IMR-90 (cell line): Measurements from ENCODE around the gene ZNF716. TPM values are rescaled to one million over a fixed set of nuclear protein-coding genes. Genes with fewer than 3 reads are reported as not detected.

Experiments
- ATAC-seq: fragments of 200-7000 bp; cut with Tn5 transposase; 2 replicates; pipeline ENCODE4 v1.9.1; 2020; ENCODE audit warnings: low read depth, mild to moderate bottlenecking, moderate library complexity
- BruUV-seq: library from RNA; stranded (reverse); fragments of 400-500 nt; replicated peaks from 2 replicates; lab custom pipeline; 2021; lab: Mats Ljungman, UMichigan
- CTCF ChIA-PET: fragments of 300-600 bp; formaldehyde crosslinking; extraction: SDS; loops from one replicate; lab custom pipeline; 2021; ENCODE audit warnings: antibody characterized with exemption; lab: Yijun Ruan, JAX
- POLR2A ChIA-PET: fragments of 300-600 bp; sonication (Branson Sonifier 250); formaldehyde crosslinking; loops from one replicate; lab custom pipeline; 2022; ENCODE audit warnings: antibody characterized with exemption; ENCODE audit not compliant: unreplicated experiment; lab: Charles Lee
- DNase-seq: peaks from one replicate; pipeline ENCODE4 v3.0.0; 2013
- H2AFZ ChIP-seq: replicated peaks from 2 replicates; pipeline ENCODE3; 2013; ENCODE audit warnings: low read length, mild to moderate bottlenecking; ENCODE audit not compliant: poor library complexity
- H2AK5ac ChIP-seq: 2 replicates; pipeline ENCODE4 v1.6.1; 2013; ENCODE audit warnings: low read depth, low read length, inconsistent platforms
- H2AK9ac ChIP-seq: replicated peaks from 2 replicates; pipeline ENCODE3; 2013; ENCODE audit warnings: mild to moderate bottlenecking, low read depth, low read length, moderate library complexity; ENCODE audit not compliant: poor library complexity
- H2BK120ac ChIP-seq: 2 replicates; pipeline ENCODE4 v1.6.1; 2013; ENCODE audit warnings: low read depth, low read length, inconsistent platforms
- H2BK15ac ChIP-seq: 3 replicates; pipeline ENCODE4 v1.6.1; 2013; ENCODE audit warnings: low read depth, low read length, inconsistent platforms
- H2BK20ac ChIP-seq: 2 replicates; pipeline ENCODE4 v1.6.1; 2013; ENCODE audit warnings: low read depth, mild to moderate bottlenecking, inconsistent platforms, low read length, moderate library complexity
- H2BK5ac ChIP-seq: 2 replicates; pipeline ENCODE4 v1.6.1; 2013; ENCODE audit warnings: mild to moderate bottlenecking, low read depth, low read length, inconsistent platforms; ENCODE audit not compliant: poor library complexity, severe bottlenecking
- H3K14ac ChIP-seq: replicated peaks from 2 replicates; pipeline ENCODE4 v1.6.1; 2013; ENCODE audit warnings: low read depth, low read length, inconsistent platforms
- H3K18ac ChIP-seq: 2 replicates; pipeline ENCODE4 v1.6.1; 2013; ENCODE audit warnings: low read depth, low read length, control low read depth
- H3K23ac ChIP-seq: 2 replicates; pipeline ENCODE4 v1.6.1; 2013; ENCODE audit warnings: low read depth, low read length, inconsistent platforms
- H3K27ac ChIP-seq: 2 replicates; pipeline ENCODE4 v1.5.1; 2013; ENCODE audit warnings: mild to moderate bottlenecking, control low read depth, low read length; ENCODE audit not compliant: insufficient read depth
- H3K27me3 ChIP-seq: 2 replicates; pipeline ENCODE4 v1.6.1; 2013; ENCODE audit warnings: low read length; ENCODE audit not compliant: control insufficient read depth, insufficient read depth
- H3K36me3 ChIP-seq: 2 replicates; pipeline ENCODE4 v1.6.1; 2013; ENCODE audit warnings: low read length, mixed read lengths; ENCODE audit not compliant: control insufficient read depth, insufficient read depth
- H3K4ac ChIP-seq: 2 replicates; pipeline ENCODE4 v1.6.1; 2013; ENCODE audit warnings: low read depth, low read length, inconsistent platforms
- H3K4me1 ChIP-seq: 2 replicates; pipeline ENCODE4 v1.6.1; 2013; ENCODE audit warnings: low read length, mixed read lengths; ENCODE audit not compliant: control insufficient read depth, insufficient read depth
- H3K4me2 ChIP-seq: 2 replicates; pipeline ENCODE4 v1.6.1; 2013; ENCODE audit warnings: low read depth, mild to moderate bottlenecking, control low read depth, low read length, moderate library complexity
- H3K4me3 ChIP-seq: 2 replicates; pipeline ENCODE4 v1.5.1; 2013; ENCODE audit warnings: low read depth, mild to moderate bottlenecking, control low read depth, low read length, moderate library complexity; ENCODE audit not compliant: insufficient read depth
- H3K56ac ChIP-seq: 2 replicates; pipeline ENCODE4 v1.6.1; 2013; ENCODE audit warnings: low read length, inconsistent platforms; ENCODE audit not compliant: insufficient read depth; ENCODE audit errors: extremely low read depth
- H3K79me1 ChIP-seq, 2 experiments: 2 replicates each; pipeline ENCODE4 v1.6.1; 2013; ENCODE audit warnings: low read length in 2 of 2, inconsistent platforms in 1 of 2, low read depth in 1 of 2
- H3K9ac ChIP-seq: 2 replicates; pipeline ENCODE4 v1.6.1; 2013; ENCODE audit warnings: low read depth, low read length, control low read depth
- H3K9me1 ChIP-seq: 2 replicates; pipeline ENCODE4 v1.6.1; 2013; ENCODE audit warnings: low read length, inconsistent platforms; ENCODE audit not compliant: insufficient read depth
- H3K9me3 ChIP-seq: 2 replicates; pipeline ENCODE4 v1.6.1; 2013; ENCODE audit warnings: low read length; ENCODE audit not compliant: control insufficient read depth, insufficient read depth
- H4K20me1 ChIP-seq: 2 replicates; pipeline ENCODE4 v1.6.1; 2013; ENCODE audit warnings: low read length, inconsistent platforms; ENCODE audit not compliant: insufficient read depth
- H4K5ac ChIP-seq: 2 replicates; pipeline ENCODE4 v1.6.1; 2013; ENCODE audit warnings: mild to moderate bottlenecking, low read depth, low read length, control low read depth
- H4K8ac ChIP-seq, 2 experiments: 2 replicates each; pipeline ENCODE4 v1.6.1; 2013; ENCODE audit warnings: low read depth in 2 of 2, low read length in 2 of 2, control low read depth in 1 of 2, inconsistent platforms in 1 of 2
- H4K91ac ChIP-seq: 2 replicates; pipeline ENCODE4 v1.6.1; 2013; ENCODE audit warnings: low read depth, low read length, inconsistent platforms; ENCODE audit not compliant: insufficient read depth
- BHLHE40 ChIP-seq: fragments of 150-350 bp; IDR thresholded peaks from 2 replicates; pipeline ENCODE4 v1.6.1; 2016; ENCODE audit warnings: mild to moderate bottlenecking, low read depth, low read length
- CEBPB ChIP-seq: IDR thresholded peaks from 2 replicates; pipeline ENCODE4 v1.6.1; 2012; ENCODE audit warnings: low read depth, low read length, improper control_type of control experiment
- CHD1 ChIP-seq: IDR thresholded peaks from 2 replicates; pipeline ENCODE4 v1.6.1; 2012; ENCODE audit warnings: low read depth, low read length, improper control_type of control experiment
- FOS ChIP-seq: fragments of 150-350 bp; IDR thresholded peaks from 2 replicates; pipeline ENCODE4 v1.6.1; 2016; ENCODE audit warnings: low read depth, low read length
- MAFK ChIP-seq: IDR thresholded peaks from 2 replicates; pipeline ENCODE4 v1.6.1; 2012; ENCODE audit warnings: low read depth, low read length, improper control_type of control experiment
- MAZ ChIP-seq: IDR thresholded peaks from 2 replicates; pipeline ENCODE4 v1.6.1; 2012; ENCODE audit warnings: low read depth, mild to moderate bottlenecking, low read length, improper control_type of control experiment, moderate library complexity, borderline replicate concordance
- MXI1 ChIP-seq: IDR thresholded peaks from 2 replicates; pipeline ENCODE4 v1.6.1; 2012; ENCODE audit warnings: low read depth, mild to moderate bottlenecking, low read length, moderate library complexity, borderline replicate concordance
- NFE2L2 ChIP-seq: fragments of 150-350 bp; IDR thresholded peaks from 2 replicates; pipeline ENCODE4 v1.6.1; 2016; ENCODE audit warnings: low read depth, mild to moderate bottlenecking, low read length
- RAD21 ChIP-seq: IDR thresholded peaks from 2 replicates; pipeline ENCODE4 v1.6.1; 2012; ENCODE audit warnings: low read length, improper control_type of control experiment
- RCOR1 ChIP-seq: IDR thresholded peaks from 2 replicates; pipeline ENCODE4 v1.6.1; 2012; ENCODE audit warnings: mild to moderate bottlenecking, low read length, improper control_type of control experiment; ENCODE audit not compliant: insufficient replicate concordance
- RFX5 ChIP-seq: IDR thresholded peaks from 2 replicates; pipeline ENCODE4 v1.8.0; 2012; ENCODE audit warnings: low read depth, mild to moderate bottlenecking, low read length, moderate library complexity
- SMC3 ChIP-seq: fragments of 150-350 bp; IDR thresholded peaks from 2 replicates; pipeline ENCODE4 v1.6.1; 2016; ENCODE audit warnings: low read depth, mild to moderate bottlenecking, antibody characterized with exemption, low read length, moderate library complexity
- WGBS, 2 experiments: methylation state at CpG; one replicate each; pipeline versions ENCODE4 v1.1.5 to v1.1.7; 2013; ENCODE audit warnings: missing lambda C conversion rate in 2 of 2; ENCODE audit not compliant: insufficient read length in 1 of 2; ENCODE audit errors: extremely low coverage in 2 of 2; 5-methylcytosine and 5-hydroxymethylcytosine counted together
- dilution Hi-C: fragments of 300-500 bp; cut with HindIII; formaldehyde crosslinking; loops from one replicate; pipeline ENCODE4 v1.14.3; 2018; ENCODE audit warnings: low sequenced_read_pairs; ENCODE audit not compliant: unreplicated experiment
- in situ Hi-C: fragments of 300-500 bp; cut with MboI; formaldehyde crosslinking; loops from 3 replicates; pipeline ENCODE4 v1.14.3; 2019; ENCODE audit warnings: low sequenced_read_pairs, inconsistent platforms, mixed read lengths
- intact Hi-C: fragments of 100-400 bp; cut with micrococcal nuclease; formaldehyde crosslinking; loops from 2 replicates; pipeline ENCODE4 v1.10.0; 2022
- polyA plus RNA-seq, 3 experiments: library from polyadenylated mRNA; depleted of rRNA; stranded (reverse); fragments of >200 nt; gene quantifications; 2 replicates each; pipeline ENCODE4 v1.2.3, GENCODE V29; 2012; ENCODE audit warnings: low replicate concordance in 1 of 3
- total RNA-seq: library from RNA; depleted of rRNA; stranded (reverse); fragments of >200 nt; gene quantifications from 2 replicates; pipeline ENCODE4 v1.2.3, GENCODE V29; 2012
- TF ChIP-seq, protein P1 (sequence below): conservative IDR thresholded peaks from 2 replicates; pipeline ENCODE4 v1.5.1; 2012; ENCODE audit warnings: mild to moderate bottlenecking, low read depth, low read length, improper control_type of control experiment
- TF ChIP-seq, protein P2 (sequence below): fragments of 150-350 bp; IDR thresholded peaks from 2 replicates; pipeline ENCODE4 v1.6.1; 2017; ENCODE audit warnings: mild to moderate bottlenecking, antibody characterized with exemption, low read length, low read depth
- TF ChIP-seq, protein P3 (sequence below): fragments of 150-350 bp; IDR thresholded peaks from 2 replicates; pipeline ENCODE4 v1.6.1; 2016; ENCODE audit warnings: low read depth, mild to moderate bottlenecking, low read length, moderate library complexity, borderline replicate concordance

ZNF716 gene
- total and polyA plus RNA-seq, 2 of the 4 experiments (the other 2 are of a cell fraction) = not detected

DNA sequence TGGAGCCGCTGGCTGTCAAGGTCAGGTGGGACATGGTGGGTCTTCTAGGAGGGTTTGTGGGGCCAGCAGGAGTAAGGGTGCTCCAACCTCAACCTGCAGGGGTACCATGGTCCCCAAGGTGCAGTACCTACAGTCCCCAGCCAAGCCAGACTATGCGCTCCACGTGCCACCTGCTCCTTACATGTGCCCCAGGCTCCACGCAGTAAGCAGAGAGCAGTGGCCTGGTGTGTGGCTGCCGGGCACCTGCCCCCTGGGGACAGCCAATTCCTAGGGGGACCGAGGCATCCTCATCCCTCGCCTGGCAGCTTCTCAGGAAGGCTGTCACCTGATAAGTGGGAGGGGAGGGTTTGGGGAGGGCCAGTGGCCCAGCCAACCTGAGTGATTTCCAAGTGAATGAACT is 11.7 kb upstream of the ZNF716 start:
- POLR2A ChIA-PET = no interaction called here
- Histone ChIP-seq H2BK120ac (no peak overlapping the region), H3K27ac (no peak overlapping the region), H2AFZ (no peak overlapping the region), H2BK20ac (no peak overlapping the region), H3K27me3 (no peaks in the 10 kb centered on the region), H2AK9ac (no peak overlapping the region), H4K91ac (no peak overlapping the region), H3K4me2 (no peak overlapping the region), H2BK5ac (no peak overlapping the region), H3K9ac (no peak overlapping the region), H3K56ac (no peak overlapping the region), H3K9me3 (peaks cover 27% of the 10 kb centered on the region), H3K4me1 (no peaks in the 10 kb centered on the region), H3K14ac (no peak overlapping the region), H2AK5ac (no peak overlapping the region), H4K5ac (no peak overlapping the region), H4K20me1 (no peaks in the 10 kb centered on the region), H3K23ac (no peak overlapping the region), H2BK15ac (no peak overlapping the region), H3K18ac (no peak overlapping the region), H3K4ac (no peak overlapping the region), H3K79me1 (no peaks in the 10 kb centered on the region), H3K4me3 (no peak overlapping the region), H3K9me1 (no peaks in the 10 kb centered on the region), H3K36me3 (no peaks in the 10 kb centered on the region), H4K8ac (no peak overlapping the region)
- no TSS peak for BruUV-seq
- in situ Hi-C loops (no loop called here), intact Hi-C loops (no loop called here), dilution Hi-C loops (no loop called here)
- TF ChIP-seq FOS = no peak
- TF ChIP-seq MAFK = no peak
- TF ChIP-seq, protein P1, sequence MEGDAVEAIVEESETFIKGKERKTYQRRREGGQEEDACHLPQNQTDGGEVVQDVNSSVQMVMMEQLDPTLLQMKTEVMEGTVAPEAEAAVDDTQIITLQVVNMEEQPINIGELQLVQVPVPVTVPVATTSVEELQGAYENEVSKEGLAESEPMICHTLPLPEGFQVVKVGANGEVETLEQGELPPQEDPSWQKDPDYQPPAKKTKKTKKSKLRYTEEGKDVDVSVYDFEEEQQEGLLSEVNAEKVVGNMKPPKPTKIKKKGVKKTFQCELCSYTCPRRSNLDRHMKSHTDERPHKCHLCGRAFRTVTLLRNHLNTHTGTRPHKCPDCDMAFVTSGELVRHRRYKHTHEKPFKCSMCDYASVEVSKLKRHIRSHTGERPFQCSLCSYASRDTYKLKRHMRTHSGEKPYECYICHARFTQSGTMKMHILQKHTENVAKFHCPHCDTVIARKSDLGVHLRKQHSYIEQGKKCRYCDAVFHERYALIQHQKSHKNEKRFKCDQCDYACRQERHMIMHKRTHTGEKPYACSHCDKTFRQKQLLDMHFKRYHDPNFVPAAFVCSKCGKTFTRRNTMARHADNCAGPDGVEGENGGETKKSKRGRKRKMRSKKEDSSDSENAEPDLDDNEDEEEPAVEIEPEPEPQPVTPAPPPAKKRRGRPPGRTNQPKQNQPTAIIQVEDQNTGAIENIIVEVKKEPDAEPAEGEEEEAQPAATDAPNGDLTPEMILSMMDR = no peak
- TF ChIP-seq CHD1 = no peak
- TF ChIP-seq, protein P2, sequence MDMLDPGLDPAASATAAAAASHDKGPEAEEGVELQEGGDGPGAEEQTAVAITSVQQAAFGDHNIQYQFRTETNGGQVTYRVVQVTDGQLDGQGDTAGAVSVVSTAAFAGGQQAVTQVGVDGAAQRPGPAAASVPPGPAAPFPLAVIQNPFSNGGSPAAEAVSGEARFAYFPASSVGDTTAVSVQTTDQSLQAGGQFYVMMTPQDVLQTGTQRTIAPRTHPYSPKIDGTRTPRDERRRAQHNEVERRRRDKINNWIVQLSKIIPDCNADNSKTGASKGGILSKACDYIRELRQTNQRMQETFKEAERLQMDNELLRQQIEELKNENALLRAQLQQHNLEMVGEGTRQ = no peak
- no peak for TF ChIP-seq RFX5
- TF ChIP-seq RAD21 = no peak
- TF ChIP-seq NFE2L2 = no peak
- no peak for TF ChIP-seq RCOR1
- no peak for TF ChIP-seq CEBPB
- no peak for TF ChIP-seq MAZ
- no peak for TF ChIP-seq SMC3
- TF ChIP-seq, protein P3, sequence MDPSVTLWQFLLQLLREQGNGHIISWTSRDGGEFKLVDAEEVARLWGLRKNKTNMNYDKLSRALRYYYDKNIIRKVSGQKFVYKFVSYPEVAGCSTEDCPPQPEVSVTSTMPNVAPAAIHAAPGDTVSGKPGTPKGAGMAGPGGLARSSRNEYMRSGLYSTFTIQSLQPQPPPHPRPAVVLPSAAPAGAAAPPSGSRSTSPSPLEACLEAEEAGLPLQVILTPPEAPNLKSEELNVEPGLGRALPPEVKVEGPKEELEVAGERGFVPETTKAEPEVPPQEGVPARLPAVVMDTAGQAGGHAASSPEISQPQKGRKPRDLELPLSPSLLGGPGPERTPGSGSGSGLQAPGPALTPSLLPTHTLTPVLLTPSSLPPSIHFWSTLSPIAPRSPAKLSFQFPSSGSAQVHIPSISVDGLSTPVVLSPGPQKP = no peak
- no peak for TF ChIP-seq MXI1
- no peak for TF ChIP-seq BHLHE40
- CTCF ChIA-PET = no interaction called here
- no peak for DNase-seq
- ATAC-seq = no peak
- WGBS, 2 experiments = no CpG with 5 or more reads among the region's 7 CpGs
